Measurements from ENCODE around the gene CPN1. TPM values are rescaled to one million over a fixed set of nuclear protein-coding genes. Genes with fewer than 3 reads are reported as not detected.

CPN1 gene
- total RNA-seq, 1 experiment from 2014 or later, result 0.12 TPM

GRCh38 chr10:100130831-100131230, 49.2 kb upstream of the CPN1 start:
- H3K9ac ChIP-seq (ENCODE audit: low read length), result no peak overlapping the region
- no peaks in the 10 kb centered on the region for H3K36me3 ChIP-seq (ENCODE audit: control insufficient read depth in 1 of 2, insufficient read depth in 2 of 2, low read length in 2 of 2)
- ChIA-PET POLR2A (no interaction called here), RAD21 (ENCODE audit: low non-redundant PET in 1 of 2, low total read pairs in 2 of 2, uncharacterized antibody in 2 of 2, unreplicated experiment in 2 of 2) (no interaction called here), CTCF (no interaction called here)
- peaks cover 0 to 9% of the 10 kb centered on the region in 2 experiments; a peak in 1 of 4 replicates for H3K9me3 ChIP-seq (ENCODE audit: control insufficient read depth in 1 of 2, insufficient read depth in 1 of 2, low read depth in 1 of 2, low read length in 2 of 2)
- H3K79me2 ChIP-seq (ENCODE audit: insufficient read depth, low read length), result no peaks in the 10 kb centered on the region
- intact Hi-C loops (cut with micrococcal nuclease), result no loop called here
- no peaks in the 10 kb centered on the region for H3K27me3 ChIP-seq (ENCODE audit: insufficient read depth, low read length)
- no peak overlapping the region for H3K27ac ChIP-seq (ENCODE audit: low read depth, low read length)
- TF ChIP-seq FOSL1 (IDR thresholded peaks at IDR 0.05; ENCODE audit: low read depth) (no peak), ZNF274 (IDR thresholded peaks at IDR 0.05; ENCODE audit: low read depth, low read length) (no peak)
- no peak overlapping the region for H3K4me3 ChIP-seq (replicated peaks in 1 of 2; ENCODE audit: low read depth in 1 of 2, low read length in 2 of 2)
- H3K4me1 ChIP-seq (ENCODE audit: control insufficient read depth in 1 of 2, insufficient read depth in 2 of 2, low read length in 2 of 2), result no peaks in the 10 kb centered on the region
- no peaks in the 10 kb centered on the region for H4K20me1 ChIP-seq (ENCODE audit: insufficient read depth)
- BruUV-seq (replicated peaks), result no TSS peak
- no peak overlapping the region for H3K4me2 ChIP-seq (ENCODE audit: low read length)
- no peaks in the 10 kb centered on the region for H3K9me2 ChIP-seq (ENCODE audit: insufficient read depth)
- no peak for DNase-seq (ENCODE audit: low read depth, low spot score)
- ATAC-seq, result no peak
- H2AFZ ChIP-seq (ENCODE audit: low read depth, low read length, poor library complexity, severe bottlenecking), result no peak overlapping the region

DNA sequence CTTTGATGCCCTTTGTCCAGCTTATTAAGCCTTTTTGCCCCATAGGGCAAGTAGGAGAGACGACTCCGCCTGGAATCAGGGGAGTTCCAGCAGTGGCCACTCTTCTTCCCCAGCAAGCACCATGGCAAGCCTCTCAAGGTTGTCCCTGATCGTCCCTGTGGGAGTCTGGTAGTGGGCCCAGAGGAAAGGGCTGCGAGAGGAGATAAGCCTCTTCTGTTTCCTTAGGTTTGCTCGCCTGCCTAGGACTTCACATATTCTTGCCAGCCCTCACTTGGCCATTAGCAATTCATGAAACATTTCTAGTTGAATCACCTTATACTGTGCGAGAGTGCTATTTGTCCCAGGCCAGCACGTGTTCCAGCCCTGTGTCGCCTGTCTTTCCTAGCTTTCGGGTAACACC, 47.8 kb upstream of the CPN1 start:
- ChIA-PET CTCF (no interaction called here), RAD21 (ENCODE audit: low non-redundant PET in 1 of 2, low total read pairs in 2 of 2, uncharacterized antibody in 2 of 2, unreplicated experiment in 2 of 2) (interaction anchor here in 1 of 2 experiments (0.6 kb wide), 1 partner anchor 259 kb away, joined by 3 read pairs; no protein-coding TSS in a partner anchor), POLR2A (no interaction called here)
- no peak overlapping the region for H3K4me3 ChIP-seq (replicated peaks in 1 of 2; ENCODE audit: low read depth in 1 of 2, low read length in 2 of 2)
- H3K27me3 ChIP-seq (ENCODE audit: insufficient read depth, low read length), result no peaks in the 10 kb centered on the region
- no peak for TF ChIP-seq SP1 (IDR thresholded peaks at IDR 0.05; ENCODE audit: low read depth)
- TF ChIP-seq YY1 (IDR thresholded peaks at IDR 0.05; ENCODE audit: extremely low read depth, insufficient replicate concordance, low read depth, low read length), result no peak
- TF ChIP-seq CBX3 (IDR thresholded peaks at IDR 0.05; ENCODE audit: low read depth), result no peak
- TF ChIP-seq, protein P1, sequence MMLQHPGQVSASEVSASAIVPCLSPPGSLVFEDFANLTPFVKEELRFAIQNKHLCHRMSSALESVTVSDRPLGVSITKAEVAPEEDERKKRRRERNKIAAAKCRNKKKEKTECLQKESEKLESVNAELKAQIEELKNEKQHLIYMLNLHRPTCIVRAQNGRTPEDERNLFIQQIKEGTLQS (IDR thresholded peaks at IDR 0.05), result no peak
- H3K9me3 ChIP-seq (ENCODE audit: control insufficient read depth in 1 of 2, insufficient read depth in 1 of 2, low read depth in 1 of 2, low read length in 2 of 2), result peaks cover 0 to 3% of the 10 kb centered on the region in 2 experiments; a peak in 1 of 4 replicates
- no peaks in the 10 kb centered on the region for H4K20me1 ChIP-seq (ENCODE audit: insufficient read depth)
- H3K27ac ChIP-seq (ENCODE audit: low read depth, low read length), result no peak overlapping the region
- no peaks in the 10 kb centered on the region for H3K79me2 ChIP-seq (ENCODE audit: insufficient read depth, low read length)
- no peaks in the 10 kb centered on the region for H3K36me3 ChIP-seq (ENCODE audit: control insufficient read depth in 1 of 2, insufficient read depth in 2 of 2, low read length in 2 of 2)
- peak; percentile 27; the same call in 1 of the 2 replicates for ATAC-seq
- BruUV-seq (replicated peaks), result no TSS peak
- no peak overlapping the region for H3K4me2 ChIP-seq (ENCODE audit: low read length)
- no peak overlapping the region for H3K9ac ChIP-seq (ENCODE audit: low read length)
- H2AFZ ChIP-seq (ENCODE audit: low read depth, low read length, poor library complexity, severe bottlenecking), result no peak overlapping the region
- no peaks in the 10 kb centered on the region for H3K4me1 ChIP-seq (ENCODE audit: control insufficient read depth in 1 of 2, insufficient read depth in 2 of 2, low read length in 2 of 2)
- H3K9me2 ChIP-seq (ENCODE audit: insufficient read depth), result no peaks in the 10 kb centered on the region
- no peak for DNase-seq (ENCODE audit: low read depth, low spot score)
- intact Hi-C loops (cut with micrococcal nuclease), result no loop called here
